GM13976 (cell line): Measurements from ENCODE around the gene PLEKHF1.

Experiments
- DNase-seq: peaks from one replicate; pipeline ENCODE4 v3.0.0; 2012; ENCODE audit warnings: low spot score
- CTCF ChIP-seq: IDR thresholded peaks from 2 replicates; pipeline ENCODE4 v1.5.1; 2012; ENCODE audit warnings: borderline replicate concordance, mild to moderate bottlenecking; ENCODE audit not compliant: insufficient read depth; ENCODE audit errors: extremely low read depth, missing control alignments, control extremely low read depth
- in situ Hi-C: fragments of 300-500 bp; cut with MboI; formaldehyde crosslinking; loops from one replicate; pipeline ENCODE4 v1.12.0; 2022; ENCODE audit warnings: low sequenced_read_pairs, mixed read lengths, inconsistent platforms; ENCODE audit not compliant: unreplicated experiment

The PLEKHF1 gene

GRCh38 chr19:29628661-29629385 is 36.4 kb upstream of the PLEKHF1 start:
- no peak for DNase-seq
- in situ Hi-C loops: no loop called here
- no peak for TF ChIP-seq CTCF

- TF ChIP-seq CTCF: no peak
- no peak for DNase-seq
- in situ Hi-C loops: no loop called here
These were observed 35.3 kb upstream of the PLEKHF1 start for GRCh38 chr19:29629836-29630534.

GRCh38 chr19:29630655-29631054 is 34.6 kb upstream of the PLEKHF1 start:
- TF ChIP-seq CTCF: no peak
- no peak for DNase-seq
- in situ Hi-C loops: no loop called here

GRCh38 chr19:29631450-29631849 is 33.8 kb upstream of the PLEKHF1 start:
- in situ Hi-C loops: no loop called here
- DNase-seq: no peak
- TF ChIP-seq CTCF: no peak

GRCh38 chr19:29634002-29634401 is 31.3 kb upstream of the PLEKHF1 start:
- in situ Hi-C loops: no loop called here
- no peak for DNase-seq
- TF ChIP-seq CTCF: no peak

GRCh38 chr19:29634423-29635130 is 30.7 kb upstream of the PLEKHF1 start:
- in situ Hi-C loops: no loop called here
- TF ChIP-seq CTCF: no peak
- no peak for DNase-seq
